GM18861 (cell line): Measurements from ENCODE around the gene ABCG1.

Experiments
- ATAC-seq: cut with Tn5 transposase; IDR thresholded peaks from one replicate; pipeline ENCODE4 v1.9.1; 2021; ENCODE audit not compliant: unreplicated experiment

The ABCG1 gene

DNA sequence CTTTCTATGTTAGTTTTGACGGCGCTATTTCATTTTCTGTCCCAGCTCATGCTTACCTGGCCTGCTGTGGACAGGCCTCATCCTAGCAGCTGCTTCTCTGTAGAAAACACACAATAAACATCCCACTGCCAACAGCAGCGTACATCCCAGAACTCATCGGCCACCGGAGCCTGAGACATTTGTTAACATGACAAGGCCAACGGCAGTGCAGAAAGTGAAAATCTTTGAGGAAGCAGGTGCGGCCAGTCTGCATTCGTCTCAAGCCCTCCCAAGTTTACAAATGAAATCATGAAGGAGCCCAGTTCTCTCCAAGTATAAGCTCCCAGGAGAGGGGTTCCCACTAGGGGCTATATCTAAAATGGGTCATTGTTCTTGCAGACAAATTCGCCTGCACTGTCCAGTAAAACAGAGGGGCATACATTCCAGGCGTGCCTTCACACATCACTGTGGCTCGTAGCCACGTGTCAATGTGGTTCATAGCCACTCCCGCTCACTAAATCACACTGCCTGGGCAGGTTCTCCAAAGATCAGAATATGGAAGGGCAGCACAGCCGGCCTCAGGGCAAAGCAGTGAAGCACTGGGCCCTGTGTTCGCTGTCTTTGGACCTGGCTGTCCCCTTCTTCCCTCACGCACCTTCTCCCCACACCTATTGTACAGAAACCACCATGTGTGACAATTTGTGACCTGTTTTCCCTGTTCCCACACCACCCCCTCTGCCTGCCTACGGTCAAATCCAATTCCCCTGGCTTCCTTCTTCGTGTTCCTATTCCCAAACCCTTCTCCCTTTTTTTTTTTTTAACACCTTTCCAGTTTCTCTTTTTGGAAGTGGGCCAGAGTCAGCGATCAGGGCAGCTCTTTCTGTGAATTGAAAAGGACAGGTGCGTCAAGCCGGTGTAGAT, 27.0 kb upstream of the ABCG1 start:
- ATAC-seq = no peak

DNA sequence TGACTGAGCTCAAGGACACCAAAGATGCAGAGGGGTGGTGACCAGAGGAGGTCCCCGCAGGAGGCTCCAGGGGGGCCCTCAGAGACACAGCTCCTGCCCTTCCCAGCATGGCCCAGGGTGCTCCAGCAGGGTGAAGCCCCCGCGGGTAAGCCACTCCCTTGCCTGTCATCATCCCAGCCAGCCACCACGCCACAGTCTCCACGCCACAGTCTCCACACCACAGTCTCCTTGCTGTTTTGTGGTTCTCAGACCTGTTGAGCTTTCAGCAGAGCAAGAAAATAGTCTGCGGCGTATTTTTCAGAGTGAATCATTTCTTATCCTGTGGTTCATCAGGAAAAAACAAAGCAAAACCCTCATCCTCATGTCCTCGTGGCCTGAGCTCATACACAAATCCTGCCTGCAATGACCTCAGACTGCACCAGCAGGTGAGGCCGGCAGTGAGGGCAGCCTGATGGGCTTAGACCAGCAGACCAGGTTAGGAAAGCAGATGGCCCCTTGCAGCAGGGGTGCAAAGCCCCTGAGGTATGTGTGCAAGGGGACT, 25.7 kb upstream of the ABCG1 start:
- no peak for ATAC-seq

DNA sequence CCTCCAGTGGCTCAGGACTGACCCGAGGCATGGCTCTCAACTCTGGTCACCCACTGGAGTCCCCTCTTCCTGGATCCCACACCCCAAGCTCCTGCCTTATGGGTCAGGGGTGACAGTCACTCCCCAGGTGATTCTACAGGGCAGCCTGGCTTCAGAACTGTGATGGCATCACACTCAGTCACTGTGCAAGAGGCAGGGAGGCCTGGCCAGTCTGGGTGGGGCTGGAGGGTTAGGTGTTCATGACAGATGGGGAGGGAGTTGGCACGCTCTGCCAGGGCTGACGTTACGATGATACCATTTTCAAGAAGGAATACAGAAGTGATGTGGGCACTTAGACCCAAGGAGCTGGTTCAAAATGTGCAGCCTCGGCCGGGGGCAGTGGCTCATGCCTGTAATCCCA, 25.2 kb upstream of the ABCG1 start:
- ATAC-seq = no peak

DNA sequence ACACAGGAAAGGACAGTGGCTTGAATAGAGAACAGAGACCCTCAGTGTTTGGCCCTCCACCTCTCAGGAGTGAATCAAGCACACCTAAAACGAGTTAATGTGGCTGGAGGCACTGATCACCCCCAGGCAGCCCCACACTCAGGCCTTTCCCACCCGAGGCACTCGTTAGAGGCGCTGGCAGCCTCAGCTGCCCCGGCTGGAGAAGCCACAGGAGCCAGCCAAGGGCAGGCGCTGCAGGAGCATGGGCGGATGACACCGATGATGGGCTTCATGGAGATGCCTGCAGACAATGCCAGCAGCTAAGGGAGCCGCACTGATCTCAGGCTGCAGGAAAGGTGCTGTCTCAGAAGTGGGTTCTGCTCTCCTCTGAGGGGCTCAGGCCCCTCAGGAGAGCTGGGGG, 24.1 kb upstream of the ABCG1 start:
- no peak for ATAC-seq

DNA sequence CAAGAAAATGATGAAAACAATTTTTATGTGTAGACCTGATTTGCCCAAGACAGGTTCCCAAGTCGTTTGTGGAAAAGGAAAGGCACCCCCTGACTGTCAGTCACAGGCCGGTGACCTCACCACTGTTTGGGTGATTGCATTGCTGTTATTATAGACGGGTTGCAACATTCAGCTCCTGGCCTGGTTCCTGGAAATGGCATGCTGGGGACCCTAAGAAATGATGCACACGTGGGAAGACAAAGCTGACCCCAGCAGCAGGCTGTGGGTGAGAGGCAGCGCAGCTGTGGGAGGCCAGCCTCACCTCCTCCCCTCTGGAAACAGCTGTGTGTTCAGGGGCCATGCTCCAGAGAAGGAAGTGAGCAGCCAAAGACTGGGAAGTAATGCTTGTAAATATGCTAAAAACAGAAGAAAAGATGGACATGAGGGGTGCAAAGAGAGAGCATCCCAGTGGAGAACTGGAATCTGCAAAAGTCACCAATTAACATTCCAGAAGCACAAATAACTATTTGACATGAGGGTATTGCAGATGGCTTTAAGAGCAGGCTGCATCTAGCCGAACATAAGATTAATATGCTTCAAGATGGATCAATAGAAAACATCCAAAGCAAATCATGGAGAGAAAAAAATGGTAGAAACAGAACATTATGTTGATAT, 23.4 kb upstream of the ABCG1 start:
- no peak for ATAC-seq

DNA sequence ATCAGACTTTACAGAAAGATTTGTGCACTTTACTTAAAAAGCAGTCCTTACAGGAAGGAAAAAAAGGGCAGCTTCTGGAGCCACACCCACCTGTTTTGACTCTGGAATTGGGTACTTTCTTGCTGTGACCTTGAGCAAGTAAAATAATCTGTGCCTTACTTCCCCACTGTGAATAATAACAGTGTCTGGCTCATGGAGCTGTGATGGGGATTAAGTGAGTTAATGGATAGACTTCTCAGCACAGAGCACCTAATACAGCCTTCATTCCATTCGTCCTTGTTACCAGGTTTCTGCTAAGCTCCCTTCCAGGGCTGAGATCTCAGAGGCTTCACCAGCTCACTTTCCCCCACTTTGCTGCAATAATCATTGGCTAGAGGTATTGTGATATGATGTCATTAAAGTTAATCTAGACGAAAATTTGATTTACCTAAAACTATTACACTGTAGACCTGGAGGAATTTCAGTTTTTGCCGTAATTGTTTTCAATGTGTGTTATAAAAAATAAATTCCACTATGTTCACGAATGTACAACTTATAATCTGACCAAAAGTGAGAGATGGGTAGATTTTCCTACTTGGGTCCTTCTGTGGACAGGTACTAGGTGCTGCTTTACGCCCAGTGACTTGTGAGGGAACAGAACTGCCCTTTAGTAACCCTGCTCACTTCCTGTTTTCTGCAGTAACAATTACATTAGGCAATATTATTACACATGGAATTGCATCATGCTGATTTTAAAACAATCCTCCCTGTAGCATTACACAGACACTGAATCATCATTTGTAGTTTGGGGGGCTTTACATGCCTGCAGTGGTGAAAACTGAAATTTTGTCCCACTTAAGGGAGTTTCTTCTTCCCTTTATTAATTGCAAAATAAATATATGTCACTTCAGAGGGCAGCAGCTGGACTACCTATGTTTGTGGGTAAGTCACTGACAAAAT, 19.7 kb upstream of the ABCG1 start:
- ATAC-seq = no peak

DNA sequence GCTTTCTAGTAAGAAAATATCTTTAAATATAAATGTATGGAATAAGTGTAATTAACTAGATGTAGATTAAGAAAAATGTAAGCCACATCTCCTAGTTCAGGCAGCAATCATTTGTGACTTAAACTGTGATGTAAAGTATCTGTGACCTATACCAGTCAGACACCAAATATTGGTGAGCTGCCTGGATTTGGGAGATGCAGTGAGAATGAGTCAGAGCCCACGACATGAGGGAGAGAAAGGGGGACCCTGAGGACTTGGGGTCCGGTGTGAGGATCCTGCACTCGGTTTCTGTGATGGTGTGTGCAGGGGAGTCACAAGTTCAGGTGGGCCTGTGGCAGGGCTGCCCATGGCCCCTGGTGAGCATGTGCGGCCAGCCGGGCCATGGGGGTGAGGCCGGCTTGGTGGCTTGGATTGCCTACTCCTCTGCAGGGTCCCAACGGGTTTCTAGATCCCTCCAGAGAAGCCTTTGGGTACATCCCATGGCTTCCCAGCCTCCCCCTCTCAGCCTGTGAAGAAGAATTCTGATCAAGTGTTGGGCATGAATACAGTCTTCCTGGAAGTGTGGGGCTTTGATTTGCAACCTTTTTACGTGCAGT, 19.0 kb upstream of the ABCG1 start:
- ATAC-seq = no peak

DNA sequence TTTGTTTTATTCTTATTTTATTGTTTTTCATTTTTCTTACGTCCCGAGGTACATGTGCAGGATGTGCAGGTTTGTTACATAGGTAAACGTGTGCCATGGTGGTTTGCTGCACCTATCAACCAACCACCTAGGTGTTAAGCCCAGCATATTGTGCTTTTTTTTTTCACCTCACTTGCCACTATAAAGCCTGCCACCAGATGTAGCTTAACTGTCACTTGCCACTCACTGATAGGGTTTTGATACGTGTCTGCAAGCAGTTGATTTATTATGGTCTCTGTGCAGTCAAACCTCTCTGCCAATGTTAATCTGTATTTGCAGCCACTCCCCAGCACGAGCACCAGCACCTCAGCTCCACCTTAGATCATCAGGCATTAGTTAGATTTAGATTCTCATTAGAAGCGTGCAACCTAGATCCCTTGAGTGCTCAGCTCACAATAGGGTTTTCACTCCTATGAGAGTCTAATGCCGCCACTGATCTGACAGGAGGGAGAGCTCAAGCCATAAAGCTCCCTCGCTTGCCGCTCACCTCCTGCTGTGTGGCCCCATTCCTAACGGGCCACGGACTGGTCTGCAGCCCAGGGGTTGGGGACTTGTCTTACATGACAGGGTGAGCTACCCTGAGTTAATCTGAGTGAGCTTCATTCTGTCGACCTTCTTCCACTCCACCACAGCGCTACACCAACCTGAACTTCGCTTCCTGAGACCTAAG, 17.9 kb upstream of the ABCG1 start:
- ATAC-seq = no peak

DNA sequence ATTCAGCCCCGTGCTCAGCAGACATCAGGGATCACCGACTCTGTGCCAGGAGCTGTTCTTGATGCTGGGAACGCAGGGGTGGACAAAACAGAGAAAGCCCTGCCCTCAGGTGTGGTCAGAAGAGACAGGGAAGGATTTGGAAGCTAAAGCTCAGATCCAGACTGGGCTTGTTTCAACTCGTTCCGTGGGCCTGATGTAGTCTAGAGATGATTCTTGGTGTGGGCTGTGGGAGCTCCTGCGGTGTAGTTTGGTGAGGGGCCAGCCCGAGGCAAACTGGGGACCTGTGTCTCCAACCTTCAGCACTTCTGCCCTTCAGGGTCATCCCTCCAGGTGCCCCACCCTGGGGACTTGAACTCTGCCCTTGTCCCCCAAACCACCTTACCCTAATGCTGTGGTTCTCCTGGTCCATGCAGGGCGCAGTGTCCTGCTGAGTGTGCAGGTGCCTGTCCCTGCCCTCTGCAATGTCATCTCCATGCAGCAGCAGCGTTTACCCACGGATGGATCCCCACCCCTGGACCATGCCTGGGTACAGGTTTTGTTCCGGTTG, 17.3 kb upstream of the ABCG1 start:
- ATAC-seq = no peak

DNA sequence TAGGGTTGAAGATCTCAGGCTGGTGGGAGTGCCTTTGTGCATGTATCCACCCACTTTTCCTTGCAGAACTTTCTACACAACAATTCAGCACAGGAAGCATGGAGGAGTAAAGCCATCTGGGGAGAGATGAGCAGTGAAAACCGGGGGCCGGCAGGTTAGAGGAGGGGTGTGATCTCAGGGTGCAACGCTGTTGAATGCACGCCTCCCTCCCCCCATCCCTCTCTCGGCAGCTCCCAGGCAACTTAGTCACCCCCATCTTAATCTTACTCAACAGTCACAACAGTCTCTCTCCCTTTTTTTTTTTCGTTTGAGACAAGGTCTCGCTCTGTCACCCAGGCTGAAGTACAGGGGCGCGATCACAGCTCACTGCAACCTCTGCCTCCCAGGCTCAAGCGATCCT, 16.6 kb upstream of the ABCG1 start:
- ATAC-seq = no peak

DNA sequence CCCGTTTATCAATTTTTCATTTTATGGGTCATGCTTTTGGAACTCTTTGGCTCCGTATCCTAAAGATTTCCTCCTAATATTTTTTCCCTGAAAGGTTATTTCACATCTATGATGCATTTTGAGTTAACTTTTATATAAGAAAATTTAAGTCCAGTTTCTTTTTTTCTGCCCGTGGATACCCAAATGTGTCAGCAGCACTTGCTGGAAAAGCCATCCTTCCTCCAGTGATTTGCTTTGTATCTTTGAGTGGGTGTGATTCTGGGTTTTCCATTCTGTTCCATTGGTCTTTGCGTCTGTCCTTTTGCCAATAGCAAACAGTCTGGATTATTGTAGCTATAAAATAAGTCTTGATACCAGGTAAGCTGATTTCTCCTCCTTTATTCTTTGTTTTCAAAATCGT, 15.6 kb upstream of the ABCG1 start:
- no peak for ATAC-seq

DNA sequence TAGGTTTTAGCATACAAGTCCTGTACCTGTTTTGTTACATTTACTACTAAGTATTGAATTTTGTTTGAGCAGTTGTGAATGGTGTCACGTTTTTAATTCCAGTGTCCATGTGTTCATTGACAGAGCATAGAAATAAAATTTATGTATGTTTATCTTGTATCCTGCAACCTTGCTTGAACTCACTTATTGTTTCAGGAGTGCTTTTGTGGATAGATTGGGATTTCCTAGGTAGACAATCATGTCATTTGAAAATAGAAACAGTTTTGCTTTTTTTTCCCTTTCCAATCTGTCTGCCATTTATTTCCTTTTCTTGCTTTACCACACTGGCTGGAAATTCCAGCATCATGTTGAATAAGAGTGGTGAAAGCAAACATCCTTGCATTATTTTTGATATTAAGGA, 15.0 kb upstream of the ABCG1 start:
- no peak for ATAC-seq

DNA sequence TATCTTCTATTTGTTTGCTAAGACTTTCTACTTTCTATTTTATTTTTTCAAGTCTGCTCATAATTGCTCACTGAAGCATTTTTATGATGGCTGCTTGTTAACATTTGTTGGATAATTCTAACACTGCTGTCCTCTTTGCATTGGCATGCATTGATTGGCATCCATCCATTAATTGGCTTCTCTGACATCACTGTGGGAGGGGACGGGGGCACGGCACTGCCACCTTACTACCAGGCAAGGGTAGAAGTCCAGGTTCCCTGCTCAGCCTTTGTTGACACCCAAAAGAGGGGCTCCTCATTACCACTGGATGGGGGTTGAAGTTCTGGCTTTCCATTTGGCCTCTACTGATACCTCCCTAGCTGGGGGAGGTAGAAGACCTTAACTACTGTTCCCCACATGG, 11.5 kb upstream of the ABCG1 start:
- ATAC-seq = no peak

DNA sequence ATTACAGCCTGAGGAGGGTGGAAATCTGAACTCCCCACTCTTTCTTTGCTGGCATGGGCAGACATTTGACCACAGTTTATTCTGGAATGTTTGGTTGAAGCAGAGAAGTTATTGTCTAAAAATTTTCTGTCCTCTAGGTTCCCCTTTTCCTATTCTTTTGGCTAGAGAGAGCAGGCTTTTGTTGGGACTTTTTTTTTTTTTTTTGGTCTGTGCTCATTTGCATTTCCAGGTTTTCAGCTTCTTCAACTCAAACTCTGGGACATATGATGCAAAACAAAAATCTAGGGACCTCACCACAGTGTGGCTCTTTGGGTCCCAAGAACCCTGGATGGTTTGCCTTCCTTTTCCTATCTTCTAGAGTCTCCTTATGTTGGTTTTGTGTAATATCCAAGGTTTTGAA, 10.9 kb upstream of the ABCG1 start:
- ATAC-seq = no peak

DNA sequence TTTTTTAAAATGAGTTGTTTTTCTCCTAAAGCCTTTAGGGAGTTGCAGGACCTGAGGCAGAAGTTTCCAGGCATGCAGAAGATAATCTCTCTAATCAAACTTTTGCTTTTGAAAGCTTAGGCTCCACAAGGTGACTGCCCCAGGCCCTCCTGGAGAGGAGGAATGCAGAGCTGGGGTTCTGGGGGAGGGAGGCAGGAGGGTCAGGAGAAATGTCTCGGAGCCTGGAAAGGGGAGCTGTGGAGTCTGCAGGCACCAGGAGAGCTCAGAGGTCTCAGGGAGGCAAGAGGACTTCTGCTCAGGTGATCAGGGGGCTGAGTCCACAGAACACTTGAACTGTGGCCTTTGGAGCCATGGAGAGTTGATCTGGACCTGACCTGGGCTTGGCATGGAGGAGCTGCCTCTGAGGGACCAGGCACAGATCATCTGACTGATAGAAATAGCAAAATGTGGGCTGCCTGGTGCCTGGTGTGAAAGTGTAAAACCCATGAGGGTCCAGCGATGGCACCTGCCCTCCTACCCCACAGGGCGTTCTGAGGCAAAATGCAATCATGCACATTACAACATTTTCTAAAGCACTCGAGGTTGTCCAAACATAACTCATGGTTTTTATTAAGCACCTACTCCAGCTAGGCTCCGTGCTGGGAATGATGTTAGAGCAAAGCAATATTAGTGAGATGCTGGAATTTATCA, 10.0 kb upstream of the ABCG1 start:
- ATAC-seq = no peak

DNA sequence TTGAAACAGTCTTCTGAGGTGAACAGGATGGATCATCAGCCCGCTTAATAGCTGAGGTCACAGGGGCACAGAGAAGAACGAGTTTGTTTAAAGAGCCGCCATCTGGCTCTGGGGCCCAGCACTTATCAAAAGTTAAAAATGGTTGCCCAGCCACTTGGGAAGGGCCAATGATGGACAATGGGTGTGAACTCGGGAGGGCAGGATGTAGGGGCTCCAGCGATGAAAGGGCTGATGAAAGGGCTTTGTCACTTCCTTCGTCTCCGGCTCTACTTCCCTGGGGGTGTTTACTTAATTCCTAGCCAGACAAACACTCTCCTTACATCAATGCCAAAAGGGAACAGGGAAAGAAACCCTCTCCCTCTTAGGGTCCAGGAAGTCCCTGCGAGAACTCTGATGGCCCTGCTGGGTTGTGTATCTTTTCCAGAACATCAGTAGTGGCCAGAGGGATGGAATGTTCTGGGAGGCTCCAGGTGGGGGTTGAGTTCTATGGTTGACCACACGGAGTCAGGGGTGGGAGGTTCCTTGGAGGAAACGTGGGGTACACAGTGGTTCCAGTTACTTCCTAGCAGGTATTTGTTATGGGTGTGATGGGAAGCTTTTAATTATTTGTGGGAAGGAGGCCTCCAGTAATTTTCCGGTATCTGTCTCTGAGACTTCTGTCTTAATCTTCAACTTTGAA, 9.0 kb upstream of the ABCG1 start:
- no peak for ATAC-seq

DNA sequence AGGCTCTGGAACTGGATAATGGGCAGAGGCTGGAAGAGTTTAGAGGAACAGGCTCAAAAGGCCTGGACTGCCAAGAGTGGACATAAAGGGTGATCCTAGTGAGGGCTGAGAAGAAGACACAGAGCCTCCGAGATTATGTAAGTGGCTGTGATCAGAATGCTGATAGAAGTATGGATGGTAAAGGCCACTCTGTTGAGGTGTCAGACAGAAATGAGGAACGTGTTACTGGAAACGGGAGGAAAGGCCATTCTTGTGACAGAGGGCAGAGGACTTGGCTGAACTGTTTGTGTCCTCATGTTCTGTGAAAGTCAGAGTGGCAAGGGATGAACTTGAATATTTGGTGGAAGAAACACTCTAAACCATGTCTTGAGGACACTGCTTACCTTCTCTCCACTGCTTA, 6.7 kb upstream of the ABCG1 start:
- no peak for ATAC-seq

DNA sequence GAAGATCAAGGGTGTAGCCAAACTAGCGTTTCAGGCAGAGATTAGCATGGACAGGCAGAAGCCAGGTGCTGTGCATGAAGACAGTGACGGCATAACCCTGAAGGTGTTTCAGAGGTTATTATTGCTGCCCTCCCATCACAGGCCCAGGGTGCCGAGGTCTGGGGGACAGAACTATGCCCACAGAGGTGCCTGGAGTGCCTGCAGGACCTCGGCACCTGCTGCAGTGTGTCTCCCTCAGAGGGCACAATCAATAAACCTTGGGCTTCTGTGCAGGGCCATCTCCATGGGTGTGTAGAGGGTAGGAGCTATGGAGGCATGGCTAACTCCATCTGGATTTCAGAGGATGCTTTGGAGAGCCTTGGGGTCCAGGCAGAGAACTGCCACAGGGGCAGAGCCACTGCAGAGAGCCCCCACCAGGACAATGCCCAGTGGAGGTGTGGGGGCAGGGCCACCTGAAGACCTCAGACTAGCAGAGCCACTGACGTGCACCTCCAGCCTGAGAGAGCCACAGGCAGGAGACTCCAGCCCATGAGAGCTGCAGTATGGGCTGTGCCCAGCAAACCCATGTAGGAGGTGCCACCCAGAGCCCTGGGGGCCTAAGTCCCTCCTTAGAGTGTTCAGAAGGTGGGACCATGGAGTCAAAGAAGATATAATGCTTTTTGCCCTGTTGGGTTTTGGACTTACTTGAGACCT, 5.7 kb upstream of the ABCG1 start:
- no peak for ATAC-seq
